HG03095 (cell line): ENCODE results near the gene KRTAP12-4.
"Not testable (repeated sequence)": the region's sequence is repeated elsewhere in the genome, so short reads cannot be mapped to it uniquely, and the experiment has no call there.

ENCODE experiments used
- ATAC-seq: cut with Tn5 transposase; IDR thresholded peaks from one replicate; pipeline ENCODE4 v1.9.1; 2021; ENCODE audit warnings: moderate library complexity; ENCODE audit not compliant: unreplicated experiment

The KRTAP12-4 gene

DNA sequence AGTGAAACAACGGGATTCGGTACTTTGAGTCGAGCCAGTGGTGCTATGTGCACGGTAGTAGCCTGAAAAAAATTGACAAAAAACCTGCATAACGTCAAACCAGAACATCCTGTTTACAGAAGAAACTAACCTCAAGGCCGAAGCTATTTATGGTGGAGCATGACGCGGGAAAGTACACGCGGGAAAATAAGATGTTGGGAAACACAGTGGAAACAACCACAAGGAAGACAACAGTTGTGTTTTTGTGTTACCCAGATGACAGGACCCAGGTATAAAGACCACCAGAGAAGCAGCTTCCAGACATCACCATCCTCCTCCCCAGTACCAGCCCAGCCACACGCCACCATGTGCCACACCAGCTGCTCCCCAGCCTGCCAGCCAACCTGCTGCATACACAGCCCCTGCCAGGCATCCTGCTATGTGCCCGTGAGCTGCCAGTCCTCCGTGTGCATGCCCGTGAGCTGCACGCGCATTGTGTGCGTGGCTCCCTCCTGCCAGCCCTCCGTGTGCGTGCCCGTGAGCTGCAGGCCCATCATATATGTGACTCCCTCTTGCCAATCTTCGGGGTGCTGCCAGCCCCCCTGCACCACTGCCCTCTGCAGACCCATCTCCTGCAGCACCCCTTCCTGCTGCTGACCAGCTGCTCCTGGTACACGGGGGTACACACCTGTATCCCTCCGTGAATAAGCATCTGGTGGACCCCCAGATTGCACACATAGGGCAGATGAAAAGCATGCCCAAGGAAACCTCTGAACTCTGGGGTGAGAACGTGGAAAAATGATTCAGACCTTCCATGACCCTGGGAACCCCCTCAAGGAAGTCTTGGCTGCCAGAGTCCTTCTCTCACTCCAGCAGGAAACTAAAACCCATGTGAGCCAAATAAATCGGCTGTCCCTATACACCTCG is 3.4 kb upstream of the KRTAP12-4 start, which contains the start of gene KRTAP12-3:
Gene KRTAP12-3 (plus strand): TSS at position 298 of the 906 bp plus-strand sequence. CDS start 48 bp downstream, at position 346.
- no peak for ATAC-seq

GRCh38 chr21:44656868-44657267 is 2.4 kb upstream of the KRTAP12-4 start:
- ATAC-seq, result no peak

- no peak for ATAC-seq
Observed at GRCh38 chr21:44653656-44654575, 543 bp downstream of the KRTAP12-4 start.

GRCh38 chr21:44653123-44653522 is 1.3 kb downstream of the KRTAP12-4 start:
- ATAC-seq, result no peak

GRCh38 chr21:44650973-44651675 is 3.3 kb downstream of the KRTAP12-4 start:
- ATAC-seq, result no peak

GRCh38 chr21:44650265-44650972 is 4.0 kb downstream of the KRTAP12-4 start:
- no peak for ATAC-seq

GRCh38 chr21:44649521-44650100 is 4.8 kb downstream of the KRTAP12-4 start:
- ATAC-seq, result no peak

DNA sequence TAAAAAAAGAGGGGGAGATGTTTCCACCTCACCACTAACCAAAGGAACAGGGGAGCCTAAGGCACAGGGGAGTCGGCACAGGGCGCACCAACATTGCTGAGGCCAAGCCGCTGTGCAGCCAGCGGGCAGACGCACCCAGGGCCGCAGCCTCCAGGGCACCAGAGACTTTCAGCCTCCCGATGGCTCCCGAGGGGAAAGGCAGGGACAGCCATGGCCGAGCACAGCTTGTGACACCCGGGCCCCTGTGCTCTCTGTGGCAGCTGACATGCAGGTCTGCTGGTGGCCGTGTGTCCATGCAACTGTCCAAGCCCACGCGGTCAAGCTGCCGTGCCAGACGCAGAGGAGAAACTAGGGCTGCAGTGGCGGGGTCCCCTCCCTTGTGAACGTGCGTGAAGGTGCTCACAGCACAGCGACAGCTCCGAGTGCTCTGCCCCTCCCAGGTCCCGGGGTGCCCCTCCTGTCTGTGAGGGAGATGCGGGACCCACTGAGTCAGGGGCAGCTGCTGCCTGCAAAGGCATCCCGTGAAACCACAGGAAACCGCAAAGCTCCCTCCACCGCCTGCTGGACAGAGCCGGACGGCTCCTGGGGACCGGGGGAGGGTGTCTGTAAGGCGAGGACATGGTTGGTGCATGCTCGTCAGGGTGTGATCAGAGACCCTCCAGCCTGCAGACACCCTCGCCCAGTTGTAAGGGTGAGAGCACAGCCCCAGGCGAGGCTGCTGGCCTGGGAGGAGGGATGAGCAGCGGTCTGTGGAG is 5.7 kb downstream of the KRTAP12-4 start:
- ATAC-seq, result no peak

DNA sequence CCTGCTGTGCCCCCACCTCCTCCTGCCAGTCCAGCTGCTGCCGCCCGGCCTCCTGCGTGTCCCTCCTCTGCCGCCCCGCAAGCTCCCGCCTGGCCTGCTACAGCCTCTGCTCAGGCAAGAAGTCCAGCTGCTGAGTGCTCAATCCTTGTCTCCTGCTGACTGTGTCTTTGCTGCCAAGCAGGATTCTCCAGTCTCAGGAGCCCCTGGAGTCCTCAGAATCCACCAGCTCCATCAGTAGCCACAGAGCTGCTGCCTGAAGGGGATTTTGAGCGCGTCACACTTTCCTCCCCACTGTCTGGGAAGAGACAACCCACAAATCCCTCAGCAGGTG is 7.3 kb downstream of the KRTAP12-4 start:
- no peak for ATAC-seq

DNA sequence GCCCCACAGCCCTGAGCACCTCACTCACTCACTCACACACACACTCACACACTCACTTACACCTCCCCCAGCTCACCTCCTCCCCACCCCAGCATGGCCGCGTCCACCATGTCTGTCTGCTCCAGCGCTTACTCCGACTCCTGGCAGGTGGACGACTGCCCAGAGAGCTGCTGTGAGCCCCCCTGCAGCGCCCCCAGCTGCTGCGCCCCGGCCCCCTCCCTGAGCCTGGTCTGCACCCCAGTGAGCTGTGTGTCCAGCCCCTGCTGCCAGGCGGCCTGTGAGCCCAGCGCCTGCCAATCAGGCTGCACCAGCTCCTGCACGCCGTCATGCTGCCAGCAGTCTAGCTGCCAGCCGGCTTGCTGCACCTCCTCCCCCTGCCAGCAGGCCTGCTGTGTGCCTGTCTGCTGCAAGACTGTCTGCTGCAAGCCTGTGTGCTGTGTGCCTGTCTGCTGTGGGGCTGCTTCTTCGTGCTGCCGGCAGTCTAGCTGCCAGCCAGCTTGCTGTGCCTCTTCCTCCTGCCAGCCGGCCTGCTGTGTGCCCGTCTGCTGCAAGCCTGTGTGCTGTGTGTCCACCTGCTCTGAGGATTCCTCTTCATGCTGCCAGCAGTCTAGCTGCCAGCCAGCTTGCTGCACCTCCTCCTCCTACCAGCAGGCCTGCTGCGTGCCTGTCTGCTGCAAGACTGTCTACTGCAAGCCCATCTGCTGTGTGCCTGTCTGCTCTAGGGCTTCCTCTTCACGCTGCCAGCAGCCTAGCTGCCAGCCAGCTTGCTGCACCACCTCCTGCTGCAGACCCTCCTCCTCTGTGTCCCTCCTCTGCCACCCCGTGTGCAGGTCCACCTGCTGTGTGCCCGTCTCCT is 7.9 kb downstream of the KRTAP12-4 start, which contains the start of gene KRTAP10-11:
Gene KRTAP10-11 (plus strand): TSS at position 49 of the 856 bp plus-strand sequence. CDS start 45 bp downstream, at position 94.
- not testable (repeated sequence) for ATAC-seq

DNA sequence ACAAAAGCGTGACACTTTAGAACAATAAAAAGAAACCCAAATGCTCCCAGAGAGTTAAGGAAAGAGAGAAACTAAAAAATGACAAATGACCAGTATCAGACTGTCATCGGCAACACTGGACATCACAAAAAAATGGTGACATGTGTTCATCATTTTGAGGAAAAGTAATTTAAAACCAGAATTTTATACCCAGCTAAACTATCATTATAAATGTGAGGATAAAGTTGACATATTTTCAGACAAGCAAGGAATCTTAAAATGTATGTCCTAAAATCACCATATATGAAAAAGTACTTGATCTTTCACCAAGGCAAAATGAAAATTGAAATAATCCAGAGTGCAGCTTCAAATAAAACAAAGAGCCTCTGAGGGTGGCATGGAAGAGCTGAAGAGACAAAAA is 9.6 kb downstream of the KRTAP12-4 start:
- no peak for ATAC-seq

DNA sequence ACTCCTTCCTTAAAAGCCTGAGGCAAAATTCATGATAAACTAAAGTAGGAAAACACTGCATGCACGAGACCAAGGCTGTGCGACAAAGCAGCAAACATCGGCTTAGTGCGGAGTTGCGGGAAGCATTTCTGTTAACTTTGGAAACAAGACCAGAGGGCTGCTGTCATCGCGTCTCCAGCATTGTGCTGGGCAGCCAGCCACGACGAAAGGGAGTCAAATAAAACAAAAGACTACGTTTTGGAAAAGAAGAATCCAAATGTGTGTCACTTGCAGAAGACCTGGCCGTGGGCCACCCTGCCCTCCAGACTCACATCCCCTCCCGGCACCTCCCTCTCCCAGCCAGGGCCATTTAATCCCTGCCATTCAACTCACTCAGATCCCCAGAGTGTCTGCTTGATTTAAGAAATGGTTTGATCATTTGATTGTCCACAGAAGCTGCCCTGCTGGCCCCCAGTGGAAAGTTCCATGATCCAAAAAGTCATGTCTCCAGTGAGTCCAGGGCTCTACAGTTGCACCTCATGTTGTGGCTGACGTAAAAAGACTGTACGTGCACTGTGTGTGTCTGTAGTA is 10.6 kb downstream of the KRTAP12-4 start:
- no peak for ATAC-seq

GRCh38 chr21:44640761-44641160 is 13.7 kb downstream of the KRTAP12-4 start:
- no peak for ATAC-seq

- ATAC-seq, result no peak
Observed at GRCh38 chr21:44639331-44639655, 15.2 kb downstream of the KRTAP12-4 start.

DNA sequence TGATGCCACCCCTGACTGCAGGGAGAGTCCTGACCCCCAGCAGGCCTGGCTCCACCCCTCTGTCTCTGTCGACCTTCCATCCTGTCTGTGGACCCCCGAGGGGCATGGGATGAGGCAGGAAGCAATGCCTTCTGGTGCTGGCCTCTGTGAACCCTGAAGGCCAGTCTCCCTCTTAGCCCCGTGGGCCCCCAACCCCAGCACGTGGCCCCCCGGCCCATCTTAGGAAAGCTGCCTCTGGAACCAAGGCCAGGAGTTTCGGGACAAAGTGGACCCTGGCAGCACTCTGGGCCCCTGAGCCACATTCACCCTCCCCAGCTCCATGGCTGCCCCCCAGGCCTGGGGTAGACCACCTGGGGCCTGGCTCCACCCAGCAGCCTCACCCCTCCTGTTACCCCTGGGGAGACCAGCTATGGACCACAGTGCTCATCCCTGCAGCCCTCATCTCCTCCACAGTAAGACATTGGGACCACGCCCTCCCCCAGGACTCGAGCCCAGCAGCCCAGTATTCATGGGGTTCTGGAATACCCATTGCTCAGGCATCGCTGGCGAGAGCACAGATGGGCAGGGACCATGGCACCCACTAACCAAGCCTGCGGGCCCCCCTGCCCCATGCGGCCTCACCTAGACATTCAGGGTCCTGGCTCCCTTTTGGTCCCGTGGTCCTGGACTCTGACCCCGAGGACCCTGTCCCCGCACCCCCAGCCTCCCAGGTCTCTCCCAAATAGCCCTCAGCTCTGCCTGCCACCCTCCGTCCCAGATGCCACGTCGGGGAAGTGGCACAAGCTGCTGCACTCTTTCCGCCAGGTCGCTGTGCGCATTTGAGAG is 15.7 kb downstream of the KRTAP12-4 start:
- ATAC-seq, result not testable (repeated sequence)

DNA sequence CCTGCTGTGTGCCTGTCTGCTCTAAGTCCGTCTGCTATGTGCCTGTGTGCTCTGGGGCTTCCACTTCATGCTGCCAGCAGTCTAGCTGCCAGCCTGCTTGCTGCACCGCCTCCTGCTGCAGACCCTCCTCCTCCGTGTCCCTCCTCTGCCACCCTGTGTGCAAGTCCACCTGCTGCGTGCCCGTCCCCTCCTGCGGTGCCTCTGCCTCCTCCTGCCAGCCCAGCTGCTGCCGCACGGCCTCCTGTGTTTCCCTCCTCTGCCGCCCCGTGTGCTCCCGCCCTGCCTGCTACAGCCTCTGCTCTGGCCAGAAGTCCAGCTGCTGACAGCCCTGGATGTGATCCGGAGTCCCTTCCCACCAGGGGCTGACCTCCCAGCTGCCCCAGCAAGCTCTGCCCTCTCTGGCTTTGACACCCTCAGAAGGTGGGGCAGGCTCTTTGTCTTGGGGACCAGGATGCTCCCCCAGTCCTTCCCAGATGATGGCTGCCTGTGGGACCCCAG is 16.6 kb downstream of the KRTAP12-4 start:
- ATAC-seq, result not testable (repeated sequence)
